ENCODE data around the gene TRAP1.
"Not testable (repeated sequence)": the region's sequence is repeated elsewhere in the genome, so short reads cannot be mapped to it uniquely, and the experiment has no call there.

The TRAP1 gene

GRCh38 chr16:3673676-3674377 is 43.5 kb downstream of the TRAP1 start:
- DNase-seq (ENCODE audit: low read depth): no peak

- DNase-seq (ENCODE audit: low read depth): no peak
Observed at GRCh38 chr16:3673201-3673600, 44.1 kb downstream of the TRAP1 start.

DNA sequence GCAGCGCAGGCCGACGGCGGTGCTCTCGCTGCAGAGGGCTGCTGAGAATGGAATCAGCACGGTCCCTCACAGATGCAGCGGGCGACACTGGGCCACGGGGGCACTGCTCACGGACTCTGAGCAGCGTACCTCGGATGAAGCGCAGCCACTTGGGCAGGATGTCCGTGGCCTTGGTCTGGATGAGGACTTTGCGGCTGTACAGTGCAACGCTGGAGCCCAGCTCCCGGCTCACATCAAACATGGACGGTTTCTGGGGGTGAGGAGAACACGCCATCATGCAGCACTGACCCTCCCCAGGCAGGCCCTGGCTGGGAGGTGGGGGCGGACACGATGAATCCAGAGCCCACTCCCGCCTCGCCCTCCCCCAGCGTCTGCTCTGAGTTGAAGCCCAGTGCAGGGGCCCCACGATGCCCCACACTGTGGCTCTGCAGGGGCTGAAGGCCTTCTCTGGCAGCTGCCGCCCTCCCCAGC is 44.7 kb downstream of the TRAP1 start:
- no peak for DNase-seq (ENCODE audit: low read depth)

DNA sequence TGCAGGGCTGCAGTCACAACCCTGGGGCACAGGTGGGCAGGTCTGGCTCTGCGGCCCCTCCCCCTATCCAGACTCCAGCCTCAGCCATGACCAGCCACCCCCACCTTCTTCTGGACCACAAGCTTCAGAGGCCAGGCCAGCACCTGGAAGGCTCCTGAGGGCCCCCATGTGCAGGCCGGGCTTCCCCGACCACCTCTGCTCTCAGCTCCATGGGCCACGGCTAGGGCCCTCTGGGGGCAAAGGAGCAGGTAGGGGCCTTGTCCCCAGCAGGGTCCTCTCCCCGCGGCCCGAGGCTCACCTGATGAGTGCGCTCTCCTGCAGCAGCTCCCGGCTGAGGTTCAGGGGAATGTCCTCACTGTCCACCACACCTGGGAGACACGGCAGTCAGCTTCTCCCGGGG is 45.9 kb downstream of the TRAP1 start:
- no peak for DNase-seq (ENCODE audit: low read depth)

- DNase-seq (ENCODE audit: low read depth): no peak
Observed at GRCh38 chr16:3670711-3671110, 46.6 kb downstream of the TRAP1 start.

GRCh38 chr16:3669082-3669481 is 48.2 kb downstream of the TRAP1 start:
- DNase-seq (ENCODE audit: low read depth): no peak

DNA sequence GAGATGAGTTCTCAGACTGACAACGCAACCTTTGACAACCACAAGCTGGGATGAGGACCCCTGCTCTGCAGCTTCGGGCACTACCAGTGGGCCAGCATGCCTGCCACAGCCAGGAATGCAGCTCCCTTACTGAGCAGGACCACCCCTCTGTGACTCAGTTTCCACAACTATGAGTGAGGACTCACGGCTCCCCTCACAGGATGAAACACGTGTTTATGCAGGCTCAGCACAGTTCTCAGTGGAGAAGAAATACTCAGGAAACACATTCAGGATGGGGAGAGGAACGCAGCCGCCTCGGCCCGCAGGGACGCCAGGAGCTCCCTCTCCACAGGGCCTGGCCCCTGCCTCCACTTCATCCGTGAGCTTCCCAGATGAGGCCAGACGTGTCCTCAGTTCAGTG is 48.7 kb downstream of the TRAP1 start:
- no peak for DNase-seq (ENCODE audit: low read depth)

GRCh38 chr16:3665508-3665907 is 51.8 kb downstream of the TRAP1 start:
- no peak for DNase-seq (ENCODE audit: low read depth)

DNA sequence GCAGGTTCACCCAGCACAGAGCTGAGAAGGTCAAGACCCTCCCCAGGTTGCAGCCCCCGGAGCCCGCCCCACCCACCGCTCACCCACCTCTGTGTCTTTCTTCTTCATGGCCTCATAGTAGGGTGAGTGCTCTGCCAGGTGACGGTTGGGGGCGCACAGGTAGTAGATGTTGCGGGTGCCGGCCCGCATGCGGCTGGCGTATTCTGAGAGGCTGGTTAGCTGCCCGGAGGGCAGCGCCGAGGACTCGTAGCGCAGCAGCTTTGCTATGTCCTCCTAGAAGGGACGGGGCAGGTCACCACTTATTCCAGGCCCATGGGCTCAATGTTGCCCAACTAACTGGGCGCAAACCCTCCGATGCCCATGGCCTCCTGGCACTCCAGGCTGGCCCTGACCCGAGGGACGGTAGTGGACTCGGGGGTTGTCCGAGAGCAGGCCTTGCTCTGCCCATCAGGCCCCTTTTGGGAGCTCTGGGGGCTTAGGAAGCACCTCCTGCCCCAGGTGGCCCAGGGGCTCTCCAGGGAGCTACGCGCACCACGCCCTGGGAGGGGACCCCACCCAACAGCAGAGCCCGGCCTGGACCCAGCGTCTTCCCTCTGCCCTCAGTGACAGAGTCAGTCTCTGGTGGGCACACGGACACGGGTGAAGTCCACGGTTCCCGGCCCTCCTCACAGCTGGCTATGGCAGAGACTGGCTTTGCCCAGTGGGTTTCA is 53.0 kb downstream of the TRAP1 start:
- no peak for DNase-seq (ENCODE audit: low read depth)

- no peak for DNase-seq (ENCODE audit: low read depth)
Observed at GRCh38 chr16:3662601-3663000, 54.7 kb downstream of the TRAP1 start.

DNA sequence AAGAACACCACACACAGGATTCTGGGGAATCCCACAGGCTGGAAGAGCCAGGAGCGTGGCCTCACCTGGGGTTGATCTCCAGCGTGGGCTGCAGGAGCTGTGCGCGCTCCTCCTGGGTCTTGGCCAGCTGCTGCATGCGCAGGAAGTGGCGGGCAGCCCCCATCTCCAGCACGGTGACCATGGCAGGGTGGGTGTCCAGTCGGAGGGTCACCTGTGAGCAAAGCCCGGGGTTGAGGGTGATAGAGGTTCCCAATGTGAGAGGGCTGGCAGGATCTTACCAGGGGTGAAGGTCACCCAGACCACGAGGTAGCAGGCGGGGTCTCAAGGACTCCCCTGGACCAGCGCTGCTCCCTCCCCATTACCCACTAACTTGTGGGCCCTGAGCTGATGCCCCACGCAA is 55.4 kb downstream of the TRAP1 start:
- no peak for DNase-seq (ENCODE audit: low read depth)

DNA sequence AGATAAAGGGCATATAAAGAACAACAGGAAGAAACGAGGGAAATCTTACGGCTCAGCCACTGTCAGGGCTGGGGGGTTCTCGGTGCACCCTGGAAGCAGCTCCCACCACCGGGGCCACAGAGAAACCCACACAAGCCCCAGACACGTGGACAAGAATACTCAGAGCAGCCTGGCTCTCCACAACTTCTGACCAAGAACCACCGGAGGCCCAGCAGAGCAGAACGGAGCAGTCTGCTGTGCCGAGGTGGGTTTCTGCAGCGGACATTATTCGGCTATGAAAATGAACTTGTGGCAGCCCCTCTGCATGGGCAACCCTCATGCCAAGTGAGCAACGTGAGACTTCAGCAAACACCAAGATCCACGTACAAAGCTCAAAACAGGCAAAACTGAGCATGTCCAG is 56.0 kb downstream of the TRAP1 start:
- DNase-seq (ENCODE audit: low read depth): no peak

- no peak for DNase-seq (ENCODE audit: low read depth)
Observed at GRCh38 chr16:3659251-3659650, 58.1 kb downstream of the TRAP1 start.

DNA sequence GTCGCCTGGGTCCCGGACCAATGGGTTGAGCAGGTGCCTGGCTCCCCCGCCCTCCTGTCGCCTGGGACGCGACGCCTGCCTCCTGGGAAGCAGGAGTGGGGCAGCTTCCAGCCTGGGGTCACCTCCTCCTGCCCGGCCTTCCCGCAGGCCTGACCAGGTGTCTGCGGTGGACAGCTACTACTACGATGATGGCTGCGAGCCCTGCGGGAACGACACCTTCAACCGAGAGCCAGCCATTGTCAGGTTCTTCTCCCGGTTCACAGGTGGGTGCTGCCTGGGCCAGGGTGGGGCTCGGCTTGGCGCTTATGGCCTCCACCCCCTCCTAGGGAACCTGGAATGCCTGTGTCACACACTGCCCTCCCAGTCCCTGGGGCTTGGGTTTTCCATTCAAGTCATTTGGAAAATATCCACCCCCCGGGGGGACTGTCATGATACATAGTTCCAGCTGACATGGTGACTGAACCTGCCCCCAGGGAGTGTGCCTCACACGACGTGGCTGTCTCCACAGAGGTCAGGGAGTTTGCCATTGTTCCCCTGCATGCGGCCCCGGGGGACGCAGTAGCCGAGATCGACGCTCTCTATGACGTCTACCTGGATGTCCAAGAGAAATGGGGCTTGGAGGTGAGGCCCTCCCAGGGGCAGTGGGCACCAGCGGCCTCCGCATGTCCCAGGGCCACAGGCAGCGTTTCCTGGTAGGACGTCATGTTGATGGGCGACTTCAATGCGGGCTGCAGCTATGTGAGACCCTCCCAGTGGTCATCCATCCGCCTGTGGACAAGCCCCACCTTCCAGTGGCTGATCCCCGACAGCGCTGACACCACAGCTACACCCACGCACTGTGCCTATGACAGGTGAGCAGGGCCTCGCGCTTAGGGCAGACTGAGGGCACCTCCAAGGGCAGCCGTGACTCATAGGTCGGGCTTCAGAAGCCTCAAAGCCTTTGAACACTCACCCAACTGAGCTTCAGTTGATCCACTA is 60.5 kb downstream of the TRAP1 start:
- DNase-seq (ENCODE audit: low read depth): no peak

GRCh38 chr16:3656160-3656490 is 61.2 kb downstream of the TRAP1 start:
- not testable (repeated sequence) for DNase-seq (ENCODE audit: low read depth)

DNA sequence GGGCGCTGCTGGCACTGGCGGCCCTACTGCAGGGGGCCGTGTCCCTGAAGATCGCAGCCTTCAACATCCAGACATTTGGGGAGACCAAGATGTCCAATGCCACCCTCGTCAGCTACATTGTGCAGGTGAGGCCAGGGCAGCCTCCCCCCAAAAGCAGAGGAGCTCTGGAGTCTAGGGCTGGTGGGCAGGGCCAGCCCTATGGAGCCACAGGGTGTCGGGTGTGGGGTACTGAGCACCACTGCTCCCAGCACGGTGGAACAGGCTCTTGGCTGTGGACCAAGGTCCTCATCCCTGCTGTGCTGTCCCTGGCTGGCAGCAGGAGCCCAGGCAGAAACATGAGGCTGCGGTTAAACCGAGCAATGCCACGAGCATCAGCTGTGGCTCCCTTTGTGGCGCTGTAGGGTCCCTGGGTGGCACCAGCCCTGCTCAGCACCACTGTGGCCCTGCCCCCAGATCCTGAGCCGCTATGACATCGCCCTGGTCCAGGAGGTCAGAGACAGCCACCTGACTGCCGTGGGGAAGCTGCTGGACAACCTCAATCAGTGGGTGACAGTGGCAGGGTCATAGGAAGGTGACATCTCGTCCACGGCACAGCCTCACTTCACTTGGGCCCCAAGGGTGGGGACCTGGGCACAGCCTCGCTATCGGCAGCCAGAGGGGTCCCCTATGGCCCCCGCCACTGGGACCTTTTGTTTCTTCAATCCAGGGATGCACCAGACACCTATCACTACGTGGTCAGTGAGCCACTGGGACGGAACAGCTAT is 61.7 kb downstream of the TRAP1 start:
- DNase-seq (ENCODE audit: low read depth): no peak

GRCh38 chr16:3655030-3655395 is 62.3 kb downstream of the TRAP1 start:
- DNase-seq (ENCODE audit: low read depth): no peak

DNA sequence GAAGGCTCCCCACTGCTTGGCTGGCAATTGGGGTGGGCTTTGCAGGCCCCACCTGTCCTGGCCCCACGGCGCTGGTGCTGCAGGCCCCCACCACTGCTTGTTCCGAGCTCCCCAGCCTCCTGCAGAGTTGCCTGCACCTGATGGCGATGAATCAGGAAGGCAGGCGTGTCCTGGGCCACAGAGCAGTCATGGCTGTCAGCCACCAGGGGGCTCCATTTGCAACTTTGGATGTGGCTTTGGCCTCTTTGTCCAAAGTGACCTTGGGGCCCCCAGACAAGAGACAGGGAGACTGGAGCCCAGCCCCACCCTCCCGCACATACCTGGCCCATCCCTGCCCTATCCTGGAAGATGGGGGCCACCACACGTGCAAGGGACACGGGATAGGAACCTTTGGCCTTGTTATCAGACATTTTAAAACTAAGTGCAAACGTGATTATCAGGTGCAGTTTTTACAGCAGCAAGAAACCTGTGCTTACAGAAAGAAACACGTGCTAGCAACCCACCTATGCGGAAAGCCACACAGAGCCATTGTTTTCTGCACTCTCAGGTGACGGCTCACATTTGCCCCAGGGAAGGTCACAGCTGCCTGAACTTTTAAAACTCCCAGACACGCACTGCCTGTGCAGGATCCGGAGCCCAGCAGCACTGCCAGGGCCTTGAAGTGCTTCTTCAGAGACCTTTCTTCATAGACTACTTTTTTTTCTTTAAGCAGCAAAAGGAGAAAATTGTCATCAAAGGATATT is 62.9 kb downstream of the TRAP1 start, which contains the start of gene DNASE1:
TSS of gene DNASE1 (plus strand) at position 443 of the 743 bp plus-strand sequence. CDS start 683 bp downstream, outside the sequence.
- no peak for DNase-seq (ENCODE audit: low read depth)

DNA sequence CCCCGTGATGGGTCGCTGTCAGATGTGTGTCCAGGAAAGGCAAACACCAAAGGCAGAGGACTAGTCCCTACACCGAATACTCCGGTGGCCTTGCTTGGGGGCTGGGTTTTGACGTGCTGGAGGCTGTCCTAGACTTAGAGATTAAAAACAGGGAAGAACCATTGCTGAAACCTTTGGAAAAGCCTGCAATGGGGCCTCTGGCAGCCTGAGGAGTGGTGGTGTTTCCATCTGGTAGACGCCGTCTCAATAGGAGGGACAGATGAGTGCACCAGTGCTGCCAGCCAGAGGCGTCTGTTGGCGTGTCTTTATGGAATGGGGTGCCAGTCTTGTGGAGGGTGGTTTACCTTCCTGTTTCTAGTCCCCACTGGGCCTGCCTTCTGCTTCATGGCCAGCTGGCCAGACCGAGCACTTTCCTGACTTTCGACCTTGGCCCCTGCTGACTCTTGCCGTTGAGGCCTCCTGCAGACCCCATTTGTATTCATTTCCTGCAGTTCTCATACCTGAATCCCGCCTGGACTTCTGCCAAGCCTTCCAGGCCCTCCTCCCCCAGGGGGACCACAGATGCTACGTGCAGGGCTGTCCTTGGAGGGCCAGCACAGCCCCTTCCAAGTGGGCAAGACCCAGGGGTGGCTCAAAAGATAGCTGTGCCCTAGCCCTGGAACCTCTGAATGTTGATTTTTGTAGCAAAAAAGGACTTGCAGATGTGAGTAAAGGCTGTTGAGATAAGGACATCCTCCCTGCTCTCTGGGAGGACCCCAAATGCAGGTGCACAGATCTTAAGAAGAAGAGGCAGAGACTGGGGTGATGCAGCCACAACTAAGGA is 64.7 kb downstream of the TRAP1 start:
- no peak for DNase-seq (ENCODE audit: low read depth)

Measured in T-helper 22 cell (primary cell).